Measurements from ENCODE around the gene DEPDC5. TPM values are rescaled to one million over a fixed set of nuclear protein-coding genes. Genes with fewer than 3 reads are reported as not detected.

Gene DEPDC5
- total and polyA plus RNA-seq, 10 of the 15 experiments (the other 5 are each of a cell fraction or from before 2014, with no cell fraction given): 3.0 to 38.9 (median 22.8) TPM

GRCh38 chr22:31920306-31920705 lies 166.5 kb downstream of the DEPDC5 start:
- no peaks in the 10 kb centered on the region for H3K27me3 ChIP-seq (replicated peaks in 1 of 2; ENCODE audit: control insufficient read depth in 2 of 2, insufficient read depth in 2 of 2, low read length in 1 of 2)
- H3K79me2 ChIP-seq (ENCODE audit: control insufficient read depth, insufficient read depth, low read length): no peaks in the 10 kb centered on the region
- H4K20me1 ChIP-seq (ENCODE audit: control insufficient read depth, insufficient read depth): no peaks in the 10 kb centered on the region
- CTCF ChIA-PET: no interaction called here
- RAD21 ChIA-PET (ENCODE audit: unreplicated experiment): no interaction called here
- DNase-seq (ENCODE audit: low read depth, low spot score): no peak
- SMC1A ChIA-PET (ENCODE audit: uncharacterized antibody, unreplicated experiment): interaction anchor here (0.6 to 1.4 kb wide), 2 partner anchors 26 to 45 kb away, joined by 3 read pairs; no protein-coding TSS in a partner anchor
- H2AFZ ChIP-seq (ENCODE audit: control insufficient read depth, low read depth, low read length): no peak overlapping the region
- no peak for ATAC-seq
- no TSS peak for BruUV-seq (replicated peaks)
- 68% methylated on average over 3 of the region's 3 CpGs for WGBS (ENCODE audit: insufficient coverage, insufficient replicate concordance, low lambda C conversion rate, missing lambda C conversion rate)
- no peak overlapping the region for H3K4me3 ChIP-seq
- TF ChIP-seq SUPT20H (IDR thresholded peaks at IDR 0.05; ENCODE audit: borderline replicate concordance, control insufficient read depth, low read depth, low read length) (no peak), SREBF1 (IDR thresholded peaks at IDR 0.05; ENCODE audit: low read length) (no peak), RELA (IDR thresholded peaks at IDR 0.05; ENCODE audit: borderline replicate concordance, partially characterized antibody) (no peak), ZBTB11 (CRISPR knock-in tag; IDR thresholded peaks at IDR 0.05) (no peak), RFX5 (IDR thresholded peaks at IDR 0.05; ENCODE audit: low read depth, low read length) (no peak)
- H3K4me1 ChIP-seq (ENCODE audit: control insufficient read depth, insufficient read depth, low read length): peaks cover 15% of the 10 kb centered on the region
- H3K4me2 ChIP-seq (ENCODE audit: control insufficient read depth, insufficient read depth): no peak overlapping the region
- intact Hi-C loops (cut with micrococcal nuclease; ENCODE audit: unreplicated experiment): no loop called here
- H3K36me3 ChIP-seq (ENCODE audit: control insufficient read depth in 2 of 2, insufficient read depth in 2 of 2, low read length in 1 of 2): no peaks in the 10 kb centered on the region
- H3K9me3 ChIP-seq (replicated peaks; ENCODE audit: control insufficient read depth, insufficient read depth, low read length): no peaks in the 10 kb centered on the region
- no peak for FAIRE-seq
- in situ Hi-C loops (cut with MboI): no loop called here
- no peak overlapping the region for H3K9ac ChIP-seq (ENCODE audit: control insufficient read depth, insufficient read depth, low read length)
- POLR2A ChIA-PET: no interaction called here
- H3K27ac ChIP-seq (ENCODE audit: control insufficient read depth, insufficient read depth): no peak overlapping the region
